ENCODE measurements around the gene MAST1. TPM values are rescaled to one million over a fixed set of nuclear protein-coding genes. Genes with fewer than 3 reads are reported as not detected.

Gene MAST1
- total RNA-seq = 1 to 10 TPM; 1.3 to 2.4 TPM

DNA sequence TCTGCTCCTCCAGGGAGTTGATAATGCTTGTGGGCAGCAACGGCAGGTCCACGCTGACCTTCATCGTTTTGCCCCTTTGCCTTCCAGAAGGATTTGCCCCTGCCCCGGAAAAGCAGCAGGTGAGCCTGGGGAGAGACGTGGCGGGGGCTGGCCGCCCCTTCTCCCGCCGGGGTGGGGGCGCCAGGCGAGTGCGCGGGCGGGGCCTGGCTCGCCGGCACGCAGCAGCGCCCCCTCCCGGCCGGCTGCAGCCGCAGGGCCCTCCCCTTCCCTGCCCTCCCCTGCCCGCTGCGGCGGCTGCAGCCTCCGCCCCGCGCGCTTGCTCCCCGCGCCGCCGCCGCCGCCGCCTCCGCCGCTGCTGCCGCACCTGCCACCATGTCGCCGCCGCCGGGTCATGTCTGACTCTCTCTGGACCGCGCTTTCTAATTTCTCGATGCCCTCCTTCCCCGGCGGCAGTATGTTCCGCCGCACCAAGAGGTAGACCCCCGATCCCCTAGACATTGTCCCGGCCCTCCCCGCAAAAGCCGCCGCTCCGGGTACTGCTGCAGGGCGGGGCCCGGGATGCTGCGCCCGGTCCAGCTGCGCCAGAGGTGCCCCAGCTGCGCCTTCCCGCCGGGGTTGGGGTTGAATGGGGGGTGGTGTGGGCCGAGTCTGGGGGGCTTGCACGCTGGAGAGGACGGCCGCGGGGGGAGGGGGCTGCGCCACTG is at the start of gene MAST1:
MAST1 (plus strand) TSS at position 334 of the 704 bp plus-strand sequence; CDS start at position 392, 58 bp downstream.
- 2% methylated on average over 47 of the region's 69 CpGs for WGBS
- DNase-seq (ENCODE audit: low spot score) = no peak
- no peaks in the 10 kb centered on the region for H3K36me3 ChIP-seq
- H3K27me3 ChIP-seq (replicated peaks; ENCODE audit: insufficient read depth) = peaks cover 35% of the 10 kb centered on the region
- H3K4me3 ChIP-seq = peak within 1 kb of the TSS in 1 of 2 donors; percentile 4
- peaks cover 6% of the 10 kb centered on the region for H3K4me1 ChIP-seq (replicated peaks)
- no peaks in the 10 kb centered on the region for H3K9me3 ChIP-seq
- no peak within 1 kb of the TSS for H3K27ac ChIP-seq
- TF ChIP-seq, protein P1, sequence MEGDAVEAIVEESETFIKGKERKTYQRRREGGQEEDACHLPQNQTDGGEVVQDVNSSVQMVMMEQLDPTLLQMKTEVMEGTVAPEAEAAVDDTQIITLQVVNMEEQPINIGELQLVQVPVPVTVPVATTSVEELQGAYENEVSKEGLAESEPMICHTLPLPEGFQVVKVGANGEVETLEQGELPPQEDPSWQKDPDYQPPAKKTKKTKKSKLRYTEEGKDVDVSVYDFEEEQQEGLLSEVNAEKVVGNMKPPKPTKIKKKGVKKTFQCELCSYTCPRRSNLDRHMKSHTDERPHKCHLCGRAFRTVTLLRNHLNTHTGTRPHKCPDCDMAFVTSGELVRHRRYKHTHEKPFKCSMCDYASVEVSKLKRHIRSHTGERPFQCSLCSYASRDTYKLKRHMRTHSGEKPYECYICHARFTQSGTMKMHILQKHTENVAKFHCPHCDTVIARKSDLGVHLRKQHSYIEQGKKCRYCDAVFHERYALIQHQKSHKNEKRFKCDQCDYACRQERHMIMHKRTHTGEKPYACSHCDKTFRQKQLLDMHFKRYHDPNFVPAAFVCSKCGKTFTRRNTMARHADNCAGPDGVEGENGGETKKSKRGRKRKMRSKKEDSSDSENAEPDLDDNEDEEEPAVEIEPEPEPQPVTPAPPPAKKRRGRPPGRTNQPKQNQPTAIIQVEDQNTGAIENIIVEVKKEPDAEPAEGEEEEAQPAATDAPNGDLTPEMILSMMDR (IDR thresholded peaks at IDR 0.05) = peak in 3 of 4 experiments; percentile 20 to 54 (median 36)
- TF ChIP-seq POLR2AphosphoS5 (IDR thresholded peaks at IDR 0.05) (no peak), POLR2A (IDR thresholded peaks at IDR 0.05) (no peak)
- intact Hi-C loops (cut with DNase I) = no loop called here

DNA sequence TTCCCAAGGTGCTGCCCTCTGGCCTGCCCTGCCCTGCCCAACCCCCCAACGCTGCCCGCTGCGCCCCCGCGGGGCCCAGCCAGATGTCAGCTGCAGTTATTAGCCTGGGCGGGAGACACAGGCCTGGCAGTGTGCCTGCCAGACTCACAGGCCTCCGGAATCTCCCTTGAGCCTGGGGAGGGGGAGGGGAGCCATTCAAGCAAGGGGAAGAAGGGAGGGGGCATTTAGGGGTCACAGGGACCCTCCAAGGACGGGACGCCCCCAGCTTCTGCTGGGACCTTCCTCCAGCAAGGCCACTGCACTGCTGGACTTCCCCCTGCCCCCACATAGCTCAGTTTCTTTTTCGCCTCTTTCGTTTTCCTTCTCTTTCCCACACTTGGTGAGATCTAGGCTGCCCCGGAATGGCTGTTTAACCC is 49.6 kb upstream of the MAST1 start:
- H3K36me3 ChIP-seq = no peaks in the 10 kb centered on the region
- peak overlapping the region; percentile 100 for H3K27ac ChIP-seq
- intact Hi-C loops (cut with DNase I) = no loop called here
- H3K27me3 ChIP-seq (replicated peaks; ENCODE audit: insufficient read depth) = no peaks in the 10 kb centered on the region
- WGBS = 2% methylated on average over 12 of the region's 12 CpGs
- H3K4me1 ChIP-seq (replicated peaks) = peaks cover 57% of the 10 kb centered on the region
- H3K9me3 ChIP-seq = no peaks in the 10 kb centered on the region
- DNase-seq (ENCODE audit: low spot score) = peak; percentile 71
- TF ChIP-seq POLR2A (IDR thresholded peaks at IDR 0.05) = no peak
- TF ChIP-seq, protein P1 (IDR thresholded peaks at IDR 0.05) = no peak
- peak; percentile 35 for TF ChIP-seq POLR2AphosphoS5 (IDR thresholded peaks at IDR 0.05)
- peak overlapping the region; percentile 79 to 85 for H3K4me3 ChIP-seq

DNA sequence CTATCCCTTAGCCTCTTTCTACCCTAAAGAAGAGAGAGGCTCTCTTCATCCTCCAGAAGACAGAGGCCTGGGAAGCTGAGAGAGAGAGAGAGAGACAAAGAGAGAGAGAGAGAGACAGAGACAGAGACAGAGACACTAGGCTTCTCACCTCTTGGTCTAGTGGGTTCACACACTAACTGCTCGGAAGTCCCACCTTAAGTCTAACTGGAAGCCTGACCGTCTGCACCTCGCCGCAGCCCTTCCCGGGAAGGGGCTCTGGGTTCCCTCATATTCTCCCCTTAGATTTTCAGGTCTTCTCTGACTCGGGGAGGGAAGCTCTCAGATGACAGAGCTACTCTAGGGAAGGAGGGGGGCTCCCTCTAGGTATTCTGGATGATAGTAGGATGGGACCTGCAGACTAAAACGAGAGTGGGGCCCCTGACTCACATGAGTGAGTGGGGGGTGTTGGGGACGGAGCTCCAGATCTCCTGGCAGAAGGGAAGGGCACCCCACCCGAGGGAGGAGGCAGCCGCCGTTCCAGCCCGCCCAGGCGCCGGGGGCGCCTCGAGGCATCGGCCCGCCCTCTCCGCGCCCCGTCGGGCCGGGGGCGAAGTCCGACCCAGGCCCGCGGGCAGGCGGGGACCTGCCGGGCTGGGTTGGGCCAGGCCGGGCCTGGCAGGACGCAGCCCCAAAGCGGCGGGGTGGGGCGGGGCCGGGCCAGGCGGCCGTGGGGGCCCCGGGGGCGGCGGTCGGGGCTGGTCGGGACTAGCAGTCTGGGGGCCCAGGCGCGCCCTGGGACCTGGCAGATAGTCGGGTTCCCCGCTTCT is 49.0 kb upstream of the MAST1 start:
- Histone ChIP-seq H3K4me1 (replicated peaks) (peaks cover 54% of the 10 kb centered on the region), H3K4me3 (peak overlapping the region; percentile 79 to 85), H3K36me3 (no peaks in the 10 kb centered on the region), H3K9me3 (no peaks in the 10 kb centered on the region), H3K27me3 (replicated peaks; ENCODE audit: insufficient read depth) (no peaks in the 10 kb centered on the region), H3K27ac (peak overlapping the region; percentile 100)
- 2% methylated on average over 18 of the region's 46 CpGs for WGBS
- no peak for DNase-seq (ENCODE audit: low spot score)
- intact Hi-C loops (cut with DNase I) = no loop called here
- TF ChIP-seq, protein P1 (IDR thresholded peaks at IDR 0.05) = no peak
- TF ChIP-seq POLR2AphosphoS5 (IDR thresholded peaks at IDR 0.05) = no peak
- no peak for TF ChIP-seq POLR2A (IDR thresholded peaks at IDR 0.05)

DNA sequence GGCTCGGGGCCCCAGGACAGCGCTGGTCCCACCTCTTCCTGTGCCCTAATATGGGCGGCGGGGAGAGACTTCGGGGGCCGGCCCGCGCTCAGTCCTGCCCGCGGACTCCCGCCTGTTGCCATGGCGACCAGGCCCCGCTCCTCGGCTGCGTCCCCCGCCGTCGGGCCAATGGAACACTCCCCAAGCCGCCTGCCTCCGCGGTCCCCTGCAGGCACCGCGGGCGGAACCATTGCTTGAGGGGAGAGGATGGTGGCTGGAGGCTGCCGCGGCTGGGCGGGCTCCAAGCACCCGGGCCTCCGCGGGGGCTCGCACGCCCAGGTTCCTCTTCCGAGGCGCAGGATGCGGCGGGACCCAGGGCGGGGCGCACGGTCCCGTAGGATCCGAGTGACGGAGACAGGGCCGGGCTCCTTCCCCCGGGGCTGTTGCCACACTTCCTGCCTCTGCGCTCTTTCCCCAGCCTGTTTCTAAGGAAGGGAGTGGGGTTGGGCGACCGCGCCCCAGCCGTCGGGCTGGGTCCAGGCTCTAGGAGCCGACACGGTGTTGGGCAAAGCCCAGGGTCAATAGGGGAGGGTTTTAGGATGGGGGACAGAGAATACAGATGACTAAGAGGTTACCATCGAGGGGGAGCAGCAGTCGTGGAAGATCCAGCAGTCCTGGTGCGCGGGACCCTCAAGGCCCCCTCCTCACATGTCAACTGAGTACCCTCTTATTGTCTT is 48.3 kb upstream of the MAST1 start:
- WGBS = 1% methylated on average over 34 of the region's 56 CpGs
- intact Hi-C loops (cut with DNase I) = loop anchor here (10.0 kb wide), 1 partner anchor 65 kb away; the partner anchor contains the start of gene TNPO2
- no peaks in the 10 kb centered on the region for H3K9me3 ChIP-seq
- peak overlapping the region; percentile 79 to 85 for H3K4me3 ChIP-seq
- H3K4me1 ChIP-seq (replicated peaks) = peaks cover 46% of the 10 kb centered on the region
- TF ChIP-seq POLR2AphosphoS5 (IDR thresholded peaks at IDR 0.05) = peak; percentile 92
- TF ChIP-seq, protein P1 (IDR thresholded peaks at IDR 0.05) = peak in 1 of 4 experiments; percentile 19
- peak; percentile 79 for TF ChIP-seq POLR2A (IDR thresholded peaks at IDR 0.05)
- no peaks in the 10 kb centered on the region for H3K36me3 ChIP-seq
- H3K27me3 ChIP-seq (replicated peaks; ENCODE audit: insufficient read depth) = no peaks in the 10 kb centered on the region
- peak; percentile 94 for DNase-seq (ENCODE audit: low spot score)
- peak overlapping the region; percentile 100 for H3K27ac ChIP-seq

All from prostate gland (tissue), 2 donors.